ENCODE results near the gene PSMC3. TPM values are rescaled to one million over a fixed set of nuclear protein-coding genes. Genes with fewer than 3 reads are reported as not detected.

The PSMC3 gene
- total and polyA plus RNA-seq, 2 of the 13 experiments (the other 11 are each of a cell fraction or from before 2014, with no cell fraction given): 75.8 to 214 TPM

DNA sequence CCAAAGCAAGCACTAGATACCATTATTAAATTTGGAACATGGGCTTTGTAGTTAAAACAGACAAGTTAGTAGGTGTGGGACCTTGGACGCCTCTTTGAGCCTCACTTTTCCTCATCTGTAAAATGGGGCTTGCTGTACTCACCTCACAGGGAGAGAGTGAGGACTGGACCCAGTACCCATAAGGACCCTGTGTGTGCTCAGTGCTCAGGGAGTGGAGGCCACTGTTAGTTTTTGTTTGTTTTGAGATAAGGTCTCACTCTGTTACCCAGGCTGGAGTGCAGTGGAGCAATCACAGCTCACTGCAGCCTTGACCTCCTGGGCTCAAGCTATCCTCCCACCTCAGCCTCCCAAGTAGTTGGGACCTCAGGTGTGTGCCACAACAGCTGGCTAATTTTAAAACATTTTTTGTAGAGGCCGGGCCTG, 13.8 kb upstream of the PSMC3 start (continued):
- TF ChIP-seq, protein P1, sequence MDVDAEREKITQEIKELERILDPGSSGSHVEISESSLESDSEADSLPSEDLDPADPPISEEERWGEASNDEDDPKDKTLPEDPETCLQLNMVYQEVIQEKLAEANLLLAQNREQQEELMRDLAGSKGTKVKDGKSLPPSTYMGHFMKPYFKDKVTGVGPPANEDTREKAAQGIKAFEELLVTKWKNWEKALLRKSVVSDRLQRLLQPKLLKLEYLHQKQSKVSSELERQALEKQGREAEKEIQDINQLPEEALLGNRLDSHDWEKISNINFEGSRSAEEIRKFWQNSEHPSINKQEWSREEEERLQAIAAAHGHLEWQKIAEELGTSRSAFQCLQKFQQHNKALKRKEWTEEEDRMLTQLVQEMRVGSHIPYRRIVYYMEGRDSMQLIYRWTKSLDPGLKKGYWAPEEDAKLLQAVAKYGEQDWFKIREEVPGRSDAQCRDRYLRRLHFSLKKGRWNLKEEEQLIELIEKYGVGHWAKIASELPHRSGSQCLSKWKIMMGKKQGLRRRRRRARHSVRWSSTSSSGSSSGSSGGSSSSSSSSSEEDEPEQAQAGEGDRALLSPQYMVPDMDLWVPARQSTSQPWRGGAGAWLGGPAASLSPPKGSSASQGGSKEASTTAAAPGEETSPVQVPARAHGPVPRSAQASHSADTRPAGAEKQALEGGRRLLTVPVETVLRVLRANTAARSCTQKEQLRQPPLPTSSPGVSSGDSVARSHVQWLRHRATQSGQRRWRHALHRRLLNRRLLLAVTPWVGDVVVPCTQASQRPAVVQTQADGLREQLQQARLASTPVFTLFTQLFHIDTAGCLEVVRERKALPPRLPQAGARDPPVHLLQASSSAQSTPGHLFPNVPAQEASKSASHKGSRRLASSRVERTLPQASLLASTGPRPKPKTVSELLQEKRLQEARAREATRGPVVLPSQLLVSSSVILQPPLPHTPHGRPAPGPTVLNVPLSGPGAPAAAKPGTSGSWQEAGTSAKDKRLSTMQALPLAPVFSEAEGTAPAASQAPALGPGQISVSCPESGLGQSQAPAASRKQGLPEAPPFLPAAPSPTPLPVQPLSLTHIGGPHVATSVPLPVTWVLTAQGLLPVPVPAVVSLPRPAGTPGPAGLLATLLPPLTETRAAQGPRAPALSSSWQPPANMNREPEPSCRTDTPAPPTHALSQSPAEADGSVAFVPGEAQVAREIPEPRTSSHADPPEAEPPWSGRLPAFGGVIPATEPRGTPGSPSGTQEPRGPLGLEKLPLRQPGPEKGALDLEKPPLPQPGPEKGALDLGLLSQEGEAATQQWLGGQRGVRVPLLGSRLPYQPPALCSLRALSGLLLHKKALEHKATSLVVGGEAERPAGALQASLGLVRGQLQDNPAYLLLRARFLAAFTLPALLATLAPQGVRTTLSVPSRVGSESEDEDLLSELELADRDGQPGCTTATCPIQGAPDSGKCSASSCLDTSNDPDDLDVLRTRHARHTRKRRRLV (CRISPR knock-in tag; IDR thresholded peaks at IDR 0.05): no peak
- TF ChIP-seq ZSCAN29 (CRISPR knock-in tag; conservative IDR thresholded peaks at IDR 0.05): no peak
- TF ChIP-seq GLI4 (CRISPR knock-in tag; IDR thresholded peaks at IDR 0.05; ENCODE audit: borderline replicate concordance): no peak
- TF ChIP-seq ZFY (CRISPR knock-in tag; IDR thresholded peaks at IDR 0.05): no peak; the same call in 1 of the 2 replicates
- TF ChIP-seq RXRB (CRISPR knock-in tag; IDR thresholded peaks at IDR 0.05; ENCODE audit: borderline replicate concordance): no peak; the same call in 1 of the 2 replicates
- no peak for TF ChIP-seq ZNF550 (CRISPR knock-in tag; IDR thresholded peaks at IDR 0.05; ENCODE audit: borderline replicate concordance)
- no peak for TF ChIP-seq CHD2 (IDR thresholded peaks at IDR 0.05; ENCODE audit: low read depth, low read length)
- TF ChIP-seq, protein P2, sequence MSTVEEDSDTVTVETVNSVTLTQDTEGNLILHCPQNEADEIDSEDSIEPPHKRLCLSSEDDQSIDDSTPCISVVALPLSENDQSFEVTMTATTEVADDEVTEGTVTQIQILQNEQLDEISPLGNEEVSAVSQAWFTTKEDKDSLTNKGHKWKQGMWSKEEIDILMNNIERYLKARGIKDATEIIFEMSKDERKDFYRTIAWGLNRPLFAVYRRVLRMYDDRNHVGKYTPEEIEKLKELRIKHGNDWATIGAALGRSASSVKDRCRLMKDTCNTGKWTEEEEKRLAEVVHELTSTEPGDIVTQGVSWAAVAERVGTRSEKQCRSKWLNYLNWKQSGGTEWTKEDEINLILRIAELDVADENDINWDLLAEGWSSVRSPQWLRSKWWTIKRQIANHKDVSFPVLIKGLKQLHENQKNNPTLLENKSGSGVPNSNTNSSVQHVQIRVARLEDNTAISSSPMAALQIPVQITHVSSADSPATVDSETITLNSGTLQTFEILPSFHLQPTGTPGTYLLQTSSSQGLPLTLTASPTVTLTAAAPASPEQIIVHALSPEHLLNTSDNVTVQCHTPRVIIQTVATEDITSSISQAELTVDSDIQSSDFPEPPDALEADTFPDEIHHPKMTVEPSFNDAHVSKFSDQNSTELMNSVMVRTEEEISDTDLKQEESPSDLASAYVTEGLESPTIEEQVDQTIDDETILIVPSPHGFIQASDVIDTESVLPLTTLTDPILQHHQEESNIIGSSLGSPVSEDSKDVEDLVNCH (CRISPR knock-in tag; IDR thresholded peaks at IDR 0.05): no peak
- TF ChIP-seq NFE2 (CRISPR knock-in tag; IDR thresholded peaks at IDR 0.05): no peak
- TF ChIP-seq, protein P3, sequence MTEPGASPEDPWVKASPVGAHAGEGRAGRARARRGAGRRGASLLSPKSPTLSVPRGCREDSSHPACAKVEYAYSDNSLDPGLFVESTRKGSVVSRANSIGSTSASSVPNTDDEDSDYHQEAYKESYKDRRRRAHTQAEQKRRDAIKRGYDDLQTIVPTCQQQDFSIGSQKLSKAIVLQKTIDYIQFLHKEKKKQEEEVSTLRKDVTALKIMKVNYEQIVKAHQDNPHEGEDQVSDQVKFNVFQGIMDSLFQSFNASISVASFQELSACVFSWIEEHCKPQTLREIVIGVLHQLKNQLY (CRISPR knock-in tag; IDR thresholded peaks at IDR 0.05): no peak
- TF ChIP-seq NFRKB (IDR thresholded peaks at IDR 0.05): no peak
- no peak for TF ChIP-seq SRSF4 (IDR thresholded peaks at IDR 0.05; ENCODE audit: low read depth, low read length, poor library complexity, severe bottlenecking)
- no peak for TF ChIP-seq KLF15 (CRISPR knock-in tag; IDR thresholded peaks at IDR 0.05; ENCODE audit: borderline replicate concordance)
- TF ChIP-seq, protein P4, sequence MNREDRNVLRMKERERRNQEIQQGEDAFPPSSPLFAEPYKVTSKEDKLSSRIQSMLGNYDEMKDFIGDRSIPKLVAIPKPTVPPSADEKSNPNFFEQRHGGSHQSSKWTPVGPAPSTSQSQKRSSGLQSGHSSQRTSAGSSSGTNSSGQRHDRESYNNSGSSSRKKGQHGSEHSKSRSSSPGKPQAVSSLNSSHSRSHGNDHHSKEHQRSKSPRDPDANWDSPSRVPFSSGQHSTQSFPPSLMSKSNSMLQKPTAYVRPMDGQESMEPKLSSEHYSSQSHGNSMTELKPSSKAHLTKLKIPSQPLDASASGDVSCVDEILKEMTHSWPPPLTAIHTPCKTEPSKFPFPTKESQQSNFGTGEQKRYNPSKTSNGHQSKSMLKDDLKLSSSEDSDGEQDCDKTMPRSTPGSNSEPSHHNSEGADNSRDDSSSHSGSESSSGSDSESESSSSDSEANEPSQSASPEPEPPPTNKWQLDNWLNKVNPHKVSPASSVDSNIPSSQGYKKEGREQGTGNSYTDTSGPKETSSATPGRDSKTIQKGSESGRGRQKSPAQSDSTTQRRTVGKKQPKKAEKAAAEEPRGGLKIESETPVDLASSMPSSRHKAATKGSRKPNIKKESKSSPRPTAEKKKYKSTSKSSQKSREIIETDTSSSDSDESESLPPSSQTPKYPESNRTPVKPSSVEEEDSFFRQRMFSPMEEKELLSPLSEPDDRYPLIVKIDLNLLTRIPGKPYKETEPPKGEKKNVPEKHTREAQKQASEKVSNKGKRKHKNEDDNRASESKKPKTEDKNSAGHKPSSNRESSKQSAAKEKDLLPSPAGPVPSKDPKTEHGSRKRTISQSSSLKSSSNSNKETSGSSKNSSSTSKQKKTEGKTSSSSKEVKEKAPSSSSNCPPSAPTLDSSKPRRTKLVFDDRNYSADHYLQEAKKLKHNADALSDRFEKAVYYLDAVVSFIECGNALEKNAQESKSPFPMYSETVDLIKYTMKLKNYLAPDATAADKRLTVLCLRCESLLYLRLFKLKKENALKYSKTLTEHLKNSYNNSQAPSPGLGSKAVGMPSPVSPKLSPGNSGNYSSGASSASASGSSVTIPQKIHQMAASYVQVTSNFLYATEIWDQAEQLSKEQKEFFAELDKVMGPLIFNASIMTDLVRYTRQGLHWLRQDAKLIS (CRISPR knock-in tag; IDR thresholded peaks at IDR 0.05): no peak
- no peak for TF ChIP-seq ZNF564 (CRISPR knock-in tag; IDR thresholded peaks at IDR 0.05)
- TF ChIP-seq GTF3A (CRISPR knock-in tag; conservative IDR thresholded peaks at IDR 0.05): no peak
- no peak for TF ChIP-seq ZNF556 (CRISPR knock-in tag; IDR thresholded peaks at IDR 0.05; ENCODE audit: borderline replicate concordance)
- no peak for TF ChIP-seq NR2F2 (IDR thresholded peaks at IDR 0.05; ENCODE audit: borderline replicate concordance, low read depth)
